ENCODE measurements around the gene SH3GL1. TPM values are rescaled to one million over a fixed set of nuclear protein-coding genes. Genes with fewer than 3 reads are reported as not detected.
"Not testable (repeated sequence)": the region's sequence is repeated elsewhere in the genome, so short reads cannot be mapped to it uniquely, and the experiment has no call there.

SH3GL1 gene
- total RNA-seq, 2 experiments from 2014 or later = 43.3 to 57.7 TPM

- Mint-ChIP-seq H3K4me1 (peaks cover 25% of the 10 kb centered on the region), H3K27ac (peak within 1 kb of the TSS; percentile 92), H3K4me3 (peak within 1 kb of the TSS; percentile 85), H3K36me3 (peaks cover 11% of the 10 kb centered on the region), H3K9me3 (ENCODE audit: low read depth) (no peaks in the 10 kb centered on the region), H3K27me3 (no peaks in the 10 kb centered on the region)
- DNase-seq (peak; percentile 94), ATAC-seq (peak; percentile 76)
- CTCF ChIA-PET = interaction anchor here (0.9 to 3.7 kb wide), 24 partner anchors 9 to 356 kb away, joined by 3 to 53 read pairs (median 4); partner anchors contain the start of genes CHAF1A, SH3GL1, TMIGD2 and YJU2
These were observed 56.7 kb downstream of the SH3GL1 start, which contains the start of gene MPND for GRCh38 chr19:4343370-4344307. Gene MPND (plus strand): TSS chr19:4343562. CDS start chr19:4343594, 32 bp downstream.

- ATAC-seq = peak; percentile 89
- H3K36me3 Mint-ChIP-seq = peaks cover 11% of the 10 kb centered on the region
- no peaks in the 10 kb centered on the region for H3K27me3 Mint-ChIP-seq
- H3K9me3 Mint-ChIP-seq (ENCODE audit: low read depth) = no peaks in the 10 kb centered on the region
- H3K4me3 Mint-ChIP-seq = peak overlapping the region; percentile 85
- H3K4me1 Mint-ChIP-seq = peaks cover 32% of the 10 kb centered on the region
- peak overlapping the region; percentile 92 for H3K27ac Mint-ChIP-seq
- CTCF ChIA-PET = interaction anchor here (0.8 to 3.7 kb wide), 27 partner anchors 9 to 355 kb away, joined by 3 to 53 read pairs (median 4); partner anchors contain the start of genes CHAF1A, SH3GL1, TMIGD2 and YJU2
- DNase-seq = peak; percentile 97
These were observed 57.6 kb downstream of the SH3GL1 start for GRCh38 chr19:4342615-4343369.

GRCh38 chr19:4342314-4342614 is 58.1 kb downstream of the SH3GL1 start:
- ATAC-seq = no peak
- Mint-ChIP-seq H3K4me1 (peaks cover 32% of the 10 kb centered on the region), H3K36me3 (peaks cover 11% of the 10 kb centered on the region), H3K4me3 (peak overlapping the region; percentile 85), H3K9me3 (ENCODE audit: low read depth) (no peaks in the 10 kb centered on the region), H3K27ac (peak overlapping the region; percentile 92), H3K27me3 (no peaks in the 10 kb centered on the region)
- no peak for DNase-seq
- CTCF ChIA-PET = interaction anchor here (0.8 to 3.7 kb wide), 17 partner anchors 8 to 233 kb away, joined by 3 to 53 read pairs (median 6); partner anchors contain the start of genes CHAF1A, SH3GL1, TMIGD2 and YJU2

GRCh38 chr19:4338441-4339355 is 61.6 kb downstream of the SH3GL1 start, which contains the start of gene STAP2:
Gene STAP2 (minus strand): TSS chr19:4338827. CDS start chr19:4338753, 74 bp downstream.
- Mint-ChIP-seq H3K9me3 (ENCODE audit: low read depth) (peaks cover 3% of the 10 kb centered on the region), H3K4me3 (peak within 1 kb of the TSS; percentile 87), H3K36me3 (peaks cover 3% of the 10 kb centered on the region), H3K27me3 (no peaks in the 10 kb centered on the region), H3K27ac (peak within 1 kb of the TSS; percentile 83), H3K4me1 (peaks cover 23% of the 10 kb centered on the region)
- CTCF ChIA-PET = interaction anchor here (0.6 to 2.7 kb wide), 6 partner anchors 8 to 71 kb away, joined by 3 to 15 read pairs (median 6); partner anchors contain the start of gene FSD1
- ATAC-seq = no peak
- no peak for DNase-seq

- Mint-ChIP-seq H3K36me3 (peaks cover 3% of the 10 kb centered on the region), H3K27me3 (no peaks in the 10 kb centered on the region), H3K4me1 (peaks cover 23% of the 10 kb centered on the region), H3K4me3 (peak overlapping the region; percentile 87), H3K27ac (peak overlapping the region; percentile 83), H3K9me3 (ENCODE audit: low read depth) (peaks cover 3% of the 10 kb centered on the region)
- DNase-seq (no peak), ATAC-seq (no peak)
- CTCF ChIA-PET = interaction anchor here (0.6 to 2.7 kb wide), 4 partner anchors 15 to 473 kb away, joined by 3 to 15 read pairs (median 6); partner anchors contain the start of gene FSD1
These were observed 62.4 kb downstream of the SH3GL1 start for GRCh38 chr19:4337906-4338440.

- no peak overlapping the region for H3K4me3 Mint-ChIP-seq
- peaks cover 3% of the 10 kb centered on the region for H3K36me3 Mint-ChIP-seq
- H3K9me3 Mint-ChIP-seq (ENCODE audit: low read depth) = peaks cover 3% of the 10 kb centered on the region
- no peak for ATAC-seq
- H3K4me1 Mint-ChIP-seq = peaks cover 15% of the 10 kb centered on the region
- no peak overlapping the region for H3K27ac Mint-ChIP-seq
- CTCF ChIA-PET = interaction anchor here (1.0 kb wide), 1 partner anchor 17 kb away, joined by 3 read pairs; no protein-coding TSS in a partner anchor
- DNase-seq = no peak
- no peaks in the 10 kb centered on the region for H3K27me3 Mint-ChIP-seq
These were observed 65.3 kb downstream of the SH3GL1 start for GRCh38 chr19:4334929-4335570.

- Mint-ChIP-seq H3K4me1 (peaks cover 28% of the 10 kb centered on the region), H3K27ac (no peak overlapping the region), H3K9me3 (ENCODE audit: low read depth) (no peaks in the 10 kb centered on the region), H3K27me3 (peaks cover 8% of the 10 kb centered on the region), H3K4me3 (no peak overlapping the region), H3K36me3 (peaks cover 2% of the 10 kb centered on the region)
- DNase-seq = no peak
- no peak for ATAC-seq
- CTCF ChIA-PET = no interaction called here
These were observed 70.5 kb downstream of the SH3GL1 start for GRCh38 chr19:4329858-4330257.

GRCh38 chr19:4328991-4329681 is 71.2 kb downstream of the SH3GL1 start:
- H3K36me3 Mint-ChIP-seq; H3K9me3 Mint-ChIP-seq (ENCODE audit: low read depth); CTCF ChIA-PET; ATAC-seq; H3K27me3 Mint-ChIP-seq: not testable (repeated sequence)
- peak; percentile 55 for DNase-seq
- Mint-ChIP-seq H3K27ac (peak overlapping the region; percentile 87), H3K4me1 (peaks cover 28% of the 10 kb centered on the region), H3K4me3 (peak overlapping the region; percentile 85)

GRCh38 chr19:4328243-4328990 is 71.9 kb downstream of the SH3GL1 start:
- peak overlapping the region; percentile 87 for H3K27ac Mint-ChIP-seq
- ATAC-seq (peak; percentile 85), DNase-seq (peak; percentile 98)
- H3K9me3 Mint-ChIP-seq (ENCODE audit: low read depth) = no peaks in the 10 kb centered on the region
- CTCF ChIA-PET = interaction anchor here (0.9 to 1.3 kb wide), 4 partner anchors 15 to 74 kb away, joined by 3 to 6 read pairs (median 4); partner anchors contain the start of genes CHAF1A and MPND
- peaks cover 28% of the 10 kb centered on the region for H3K4me1 Mint-ChIP-seq
- H3K36me3 Mint-ChIP-seq = peaks cover 2% of the 10 kb centered on the region
- peaks cover 8% of the 10 kb centered on the region for H3K27me3 Mint-ChIP-seq
- peak overlapping the region; percentile 85 for H3K4me3 Mint-ChIP-seq

- CTCF ChIA-PET = interaction anchor here (0.9 to 1.3 kb wide), 4 partner anchors 15 to 74 kb away, joined by 3 to 6 read pairs (median 4); partner anchors contain the start of genes CHAF1A and MPND
- Mint-ChIP-seq H3K9me3 (ENCODE audit: low read depth) (no peaks in the 10 kb centered on the region), H3K36me3 (peaks cover 2% of the 10 kb centered on the region), H3K4me1 (peaks cover 28% of the 10 kb centered on the region), H3K27me3 (peaks cover 8% of the 10 kb centered on the region), H3K4me3 (peak overlapping the region; percentile 85), H3K27ac (peak overlapping the region; percentile 74)
- ATAC-seq (peak; percentile 13), DNase-seq (no peak)
These were observed 72.5 kb downstream of the SH3GL1 start for GRCh38 chr19:4327877-4328242.
